K562 (cell line): ENCODE data around the gene PDE11A. TPM values are rescaled to one million over a fixed set of nuclear protein-coding genes. Genes with fewer than 3 reads are reported as not detected.
A peak's percentile ranks its signal among the peaks of the same experiment; 100 is the strongest.

Source experiments
- ETV5 ChIP-seq: sonication (generic); formaldehyde crosslinking; IDR thresholded peaks from 2 replicates; pipeline ENCODE4 v1.4.0; 2020; ENCODE audit warnings: low read depth, mild to moderate bottlenecking, missing genetic modification reagents
- HDAC2 ChIP-seq: fragments of 450-650 bp; IDR thresholded peaks from 2 replicates; pipeline ENCODE4 v1.6.1; 2016; ENCODE audit warnings: mild to moderate bottlenecking
- PHB2 ChIP-seq: fragments of 450-650 bp; IDR thresholded peaks from 2 replicates; pipeline ENCODE4 v1.6.1; 2017; ENCODE audit warnings: low read depth
- RAD51 ChIP-seq: fragments of 450-650 bp; IDR thresholded peaks from 2 replicates; pipeline ENCODE4 v1.7.1; 2016; ENCODE audit warnings: low read depth, mild to moderate bottlenecking, borderline replicate concordance
- RFX1 ChIP-seq: fragments of 450-650 bp; IDR thresholded peaks from 2 replicates; pipeline ENCODE4 v1.6.1; 2016; ENCODE audit warnings: mild to moderate bottlenecking, moderate library complexity
- SAP30 ChIP-seq: fragments of 200-600 bp; sonication (generic); IDR thresholded peaks from 2 replicates; pipeline ENCODE4 v1.6.1; 2012; ENCODE audit warnings: borderline replicate concordance, low read depth, mild to moderate bottlenecking, moderate library complexity, low read length, control low read depth, inconsistent platforms; ENCODE audit not compliant: insufficient read depth, poor library complexity, severe bottlenecking
- SRSF1 ChIP-seq: fragments of 200-400 bp; formaldehyde crosslinking; IDR thresholded peaks from 2 replicates; pipeline ENCODE4 v1.6.1; 2017; ENCODE audit warnings: mild to moderate bottlenecking, low read depth, low read length, moderate library complexity
- TAF15 ChIP-seq: fragments of 200-400 bp; formaldehyde crosslinking; IDR thresholded peaks from 2 replicates; pipeline ENCODE4 v1.6.1; 2017; ENCODE audit warnings: mild to moderate bottlenecking, low read depth, low read length, moderate library complexity
- polyA plus RNA-seq, 8 experiments: library from polyadenylated mRNA; depleted of rRNA in 4 of 8; stranded (reverse) in 5 of 8; unstranded in 3 of 8; fragments of >200 nt; fragmentation: Nextera tagmentation in 2 of 8; fragmentation: Illumina TruSeq in 1 of 8; extraction: Ambion mirVana in 2 of 8; extraction: Trizol in 1 of 8; gene quantifications; 2 replicates each; pipeline versions ENCODE4 v1.2.1 to v1.2.3, GENCODE V29; 2011 to 2014; ENCODE audit warnings: inconsistent platforms in 1 of 8, missing spikeins in 1 of 8
- small RNA-seq: library from RNA; depleted of rRNA; stranded (forward); fragments of <200 nt; gene quantifications from one replicate; pipeline ENCODE3, GENCODE V24; 2014
- total RNA-seq, 7 experiments: library from RNA; depleted of rRNA in 6 of 7; stranded (reverse); fragments of >200 nt in 6 of 7; fragmentation: Illumina TruSeq in 2 of 7; extraction: Trizol in 2 of 7; gene quantifications; 2 replicates each; pipeline versions ENCODE4 v1.2.1 to v1.2.3, GENCODE V29; 2011 to 2021; ENCODE audit warnings: low replicate concordance in 1 of 7

PDE11A gene
- total and polyA plus RNA-seq, 9 of the 15 experiments (the other 6 are each of a cell fraction or from before 2014, with no cell fraction given), result 3.2 to 22.1 (median 5.7) TPM

- no peak for TF ChIP-seq SRSF1
- no peak for TF ChIP-seq RFX1
- no peak for TF ChIP-seq SAP30
- no peak for TF ChIP-seq ETV5 (CRISPR knock-in tag)
- no peak for TF ChIP-seq TAF15
- no peak for TF ChIP-seq HDAC2
- TF ChIP-seq PHB2, result no peak
- TF ChIP-seq RAD51, result no peak
Observed at GRCh38 chr2:177574356-177574755, 498.2 kb downstream of the PDE11A start (continued).

Small RNA genes lying within 50 kb of the gene (small RNA-seq; reads per million reads assigned to genes)
- gene AC011998.1 (not detected), gene RNU6-629P (0.55 reads per million, percentile 28 among the genes with 10 or more reads in this experiment)

Other genes with a start within 250 kb of the PDE11A start
- gene RBM45, start 39.7 kb upstream of the PDE11A start, total RNA-seq (2014; rRNA removed), result 14.7 and 15.0 TPM in 2 replicates
- 20.8 and 24.4 TPM in 2 replicates for gene RBM45, start 39.7 kb upstream of the PDE11A start, total RNA-seq (2014; rRNA removed; fragmentation: Illumina TruSeq; extraction: Trizol)
- 21.0 and 22.0 TPM in 2 replicates for gene RBM45, start 39.7 kb upstream of the PDE11A start, total RNA-seq (2015; rRNA removed; fragmentation: Illumina TruSeq; extraction: Trizol)
- 13.1 and 16.8 TPM in 2 replicates for gene RBM45, start 39.7 kb upstream of the PDE11A start, total RNA-seq (2021)
- gene RBM45, start 39.7 kb upstream of the PDE11A start, polyA plus RNA-seq (2011; rRNA removed), result 13.1 and 17.9 TPM in 2 replicates
- gene RBM45, start 39.7 kb upstream of the PDE11A start, polyA plus RNA-seq (2014; fragmentation: Illumina TruSeq; extraction: Trizol), result 12.5 and 15.0 TPM in 2 replicates
- 1 to 10 TPM; 6.7 to 9.9 TPM for gene RBM45, start 39.7 kb upstream of the PDE11A start, polyA plus RNA-seq (2014; fragmentation: Nextera tagmentation; extraction: Ambion mirVana)
- 16.2 and 19.9 TPM in 2 replicates for gene RBM45, start 39.7 kb upstream of the PDE11A start, polyA plus RNA-seq (2014; rRNA removed)
- 5.7 and 6.7 TPM in 2 replicates for gene OSBPL6, start 121.7 kb upstream of the PDE11A start, total RNA-seq (2014; rRNA removed)
- gene OSBPL6, start 121.7 kb upstream of the PDE11A start, total RNA-seq (2014; rRNA removed; fragmentation: Illumina TruSeq; extraction: Trizol), result 9.3 and 10.2 TPM in 2 replicates
- gene OSBPL6, start 121.7 kb upstream of the PDE11A start, total RNA-seq (2015; rRNA removed; fragmentation: Illumina TruSeq; extraction: Trizol), result 5.9 and 6.0 TPM in 2 replicates
- gene OSBPL6, start 121.7 kb upstream of the PDE11A start, total RNA-seq (2021), result 12.6 TPM in 2 replicates
- 12.7 and 23.4 TPM in 2 replicates for gene OSBPL6, start 121.7 kb upstream of the PDE11A start, polyA plus RNA-seq (2011; rRNA removed)
- gene OSBPL6, start 121.7 kb upstream of the PDE11A start, polyA plus RNA-seq (2014; fragmentation: Illumina TruSeq; extraction: Trizol), result 11.1 and 12.0 TPM in 2 replicates
- gene OSBPL6, start 121.7 kb upstream of the PDE11A start, polyA plus RNA-seq (2014; fragmentation: Nextera tagmentation; extraction: Ambion mirVana), result 1 to 10 TPM; 3.4 to 3.8 TPM
- 9.3 and 9.5 TPM in 2 replicates for gene OSBPL6, start 121.7 kb upstream of the PDE11A start, polyA plus RNA-seq (2014; rRNA removed)